Vagina (tissue), 2 donors: ENCODE data around the gene NEU2. TPM values are rescaled to one million over a fixed set of nuclear protein-coding genes. Genes with fewer than 3 reads are reported as not detected.

Source experiments
- DNase-seq, 2 donors: peaks; one replicate each; pipeline ENCODE4 v3.0.0-alpha.2; 2017; ENCODE audit errors: extremely low spot score in 2 of 2
- H3K27ac ChIP-seq: fragments of 200-600 bp; sonication (generic); one replicate; pipeline ENCODE4 v1.5.1; 2019
- H3K27me3 ChIP-seq: fragments of 200-600 bp; sonication (generic); one replicate; pipeline ENCODE4 v1.5.1; 2019
- H3K36me3 ChIP-seq, 2 donors: fragments of 200-600 bp; sonication (generic); one replicate each; pipeline ENCODE4 v1.5.1; 2017 to 2019
- H3K4me1 ChIP-seq: fragments of 200-600 bp; sonication (generic); one replicate; pipeline ENCODE4 v1.5.1; 2019
- H3K4me3 ChIP-seq, 2 donors: fragments of 200-600 bp; sonication (generic); 1 replicate in 1 of 2; 2 replicates in 1 of 2; pipeline ENCODE4 v1.5.1; 2016 to 2019
- H3K9me3 ChIP-seq: fragments of 200-600 bp; sonication (generic); one replicate; pipeline ENCODE4 v1.5.1; 2019
- CTCF ChIP-seq, 3 experiments: fragments of 450-650 bp in 2 of 3; fragments of 200-600 bp in 1 of 3; sonication (generic) in 1 of 3; IDR thresholded peaks; one replicate each; pipeline ENCODE4 v1.5.1; 2017 to 2019; ENCODE audit warnings: antibody characterized with exemption in 3 of 3, mild to moderate bottlenecking in 2 of 3, moderate library complexity in 2 of 3
- POLR2A ChIP-seq, 2 donors: fragments of 450-650 bp; IDR thresholded peaks; one replicate each; pipeline ENCODE4 v1.6.1; 2017; ENCODE audit warnings: antibody characterized with exemption in 2 of 2, mild to moderate bottlenecking in 2 of 2, moderate library complexity in 2 of 2
- POLR2AphosphoS5 ChIP-seq, 2 donors: sonication (generic); formaldehyde crosslinking; IDR thresholded peaks; one replicate each; pipeline ENCODE4 v1.9.0; 2017; ENCODE audit warnings: antibody characterized with exemption in 2 of 2, mild to moderate bottlenecking in 2 of 2, low read depth in 1 of 2; ENCODE audit not compliant: insufficient read depth in 1 of 2
- intact Hi-C: fragments of 100-400 bp; cut with DNase I; formaldehyde crosslinking; loops from one replicate; pipeline ENCODE4 v1.15.1; 2023
- total RNA-seq: library from RNA; depleted of rRNA; stranded (reverse); fragments of >200 nt; gene quantifications from one replicate; pipeline ENCODE4 v1.2.3, GENCODE V29; 2016

Gene NEU2
- total RNA-seq, 1 donor from 2014 or later: not detected

DNA sequence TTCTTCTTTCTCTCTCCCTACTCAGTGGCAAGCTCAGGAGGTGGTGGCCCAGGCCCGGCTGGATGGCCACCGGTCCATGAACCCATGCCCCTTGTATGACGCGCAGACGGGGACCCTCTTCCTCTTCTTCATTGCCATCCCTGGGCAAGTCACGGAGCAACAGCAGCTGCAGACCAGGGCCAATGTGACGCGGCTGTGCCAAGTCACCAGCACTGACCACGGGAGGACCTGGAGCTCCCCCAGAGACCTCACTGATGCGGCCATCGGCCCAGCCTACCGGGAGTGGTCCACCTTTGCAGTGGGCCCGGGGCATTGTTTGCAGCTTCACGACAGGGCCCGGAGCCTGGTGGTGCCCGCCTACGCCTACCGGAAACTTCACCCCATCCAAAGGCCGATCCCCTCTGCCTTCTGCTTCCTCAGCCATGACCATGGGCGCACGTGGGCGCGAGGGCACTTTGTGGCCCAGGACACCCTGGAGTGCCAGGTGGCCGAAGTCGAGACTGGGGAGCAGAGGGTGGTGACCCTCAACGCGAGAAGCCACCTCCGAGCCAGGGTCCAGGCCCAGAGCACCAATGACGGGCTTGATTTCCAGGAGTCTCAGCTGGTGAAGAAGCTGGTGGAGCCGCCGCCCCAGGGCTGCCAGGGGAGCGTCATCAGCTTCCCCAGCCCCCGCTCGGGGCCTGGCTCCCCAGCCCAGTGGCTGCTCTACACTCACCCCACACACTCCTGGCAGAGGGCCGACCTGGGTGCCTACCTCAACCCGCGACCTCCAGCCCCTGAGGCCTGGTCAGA lies 1.8 kb downstream of the NEU2 start:
- no peak for DNase-seq
- H3K27ac ChIP-seq: no peak overlapping the region
- intact Hi-C loops: no loop called here
- H3K4me3 ChIP-seq: no peak overlapping the region
- TF ChIP-seq POLR2A (IDR thresholded peaks at IDR 0.05) (no peak), POLR2AphosphoS5 (IDR thresholded peaks at IDR 0.05; ENCODE audit: insufficient read depth in 1 of 2, low read depth in 1 of 2) (no peak), CTCF (IDR thresholded peaks at IDR 0.05) (no peak)
- H3K36me3 ChIP-seq: no peaks in the 10 kb centered on the region
- H3K4me1 ChIP-seq: no peaks in the 10 kb centered on the region
- no peaks in the 10 kb centered on the region for H3K9me3 ChIP-seq
- no peaks in the 10 kb centered on the region for H3K27me3 ChIP-seq

DNA sequence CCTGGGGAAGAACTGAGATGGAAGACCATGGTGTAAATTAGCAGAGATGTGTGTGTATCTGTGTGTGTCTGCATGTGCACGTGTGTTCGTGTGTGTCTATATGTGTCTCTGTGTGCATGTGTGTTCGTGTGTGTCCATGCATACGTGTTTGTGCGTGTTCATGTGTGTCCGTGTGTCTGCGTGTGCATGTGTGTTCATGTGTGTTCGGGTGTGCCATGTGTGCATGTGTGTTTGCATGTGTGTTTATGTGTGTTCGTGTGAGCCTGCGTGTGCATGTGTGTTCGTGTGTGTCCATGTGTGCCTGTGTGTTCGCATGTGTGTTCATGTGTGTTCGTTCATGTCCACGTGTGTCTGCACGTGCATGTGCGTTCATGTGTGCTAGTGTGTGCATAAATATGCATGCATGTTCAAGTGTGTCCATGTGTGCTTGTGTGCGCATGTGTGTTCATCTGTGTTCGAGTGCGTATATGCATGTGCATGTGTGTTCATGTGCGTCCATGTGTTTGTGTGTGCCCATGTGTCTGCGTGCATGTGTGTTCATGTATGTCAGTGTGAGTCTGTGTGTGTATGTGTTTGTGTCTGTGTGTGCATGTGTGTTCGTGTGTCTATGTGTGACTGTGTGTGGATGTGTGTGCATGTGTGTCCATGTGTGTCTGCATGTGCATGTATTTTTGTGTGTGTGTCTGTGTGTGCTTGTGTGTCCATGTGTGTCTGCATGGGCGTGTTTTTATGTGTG lies 3.1 kb downstream of the NEU2 start:
- no peaks in the 10 kb centered on the region for H3K9me3 ChIP-seq
- no peak overlapping the region for H3K4me3 ChIP-seq
- H3K27me3 ChIP-seq: no peaks in the 10 kb centered on the region
- no peak overlapping the region for H3K27ac ChIP-seq
- no peaks in the 10 kb centered on the region for H3K36me3 ChIP-seq
- no peaks in the 10 kb centered on the region for H3K4me1 ChIP-seq
- DNase-seq: no peak
- intact Hi-C loops: no loop called here
- no peak for TF ChIP-seq POLR2AphosphoS5 (IDR thresholded peaks at IDR 0.05; ENCODE audit: insufficient read depth in 1 of 2, low read depth in 1 of 2)
- TF ChIP-seq POLR2A (IDR thresholded peaks at IDR 0.05): no peak
- no peak for TF ChIP-seq CTCF (IDR thresholded peaks at IDR 0.05)

DNA sequence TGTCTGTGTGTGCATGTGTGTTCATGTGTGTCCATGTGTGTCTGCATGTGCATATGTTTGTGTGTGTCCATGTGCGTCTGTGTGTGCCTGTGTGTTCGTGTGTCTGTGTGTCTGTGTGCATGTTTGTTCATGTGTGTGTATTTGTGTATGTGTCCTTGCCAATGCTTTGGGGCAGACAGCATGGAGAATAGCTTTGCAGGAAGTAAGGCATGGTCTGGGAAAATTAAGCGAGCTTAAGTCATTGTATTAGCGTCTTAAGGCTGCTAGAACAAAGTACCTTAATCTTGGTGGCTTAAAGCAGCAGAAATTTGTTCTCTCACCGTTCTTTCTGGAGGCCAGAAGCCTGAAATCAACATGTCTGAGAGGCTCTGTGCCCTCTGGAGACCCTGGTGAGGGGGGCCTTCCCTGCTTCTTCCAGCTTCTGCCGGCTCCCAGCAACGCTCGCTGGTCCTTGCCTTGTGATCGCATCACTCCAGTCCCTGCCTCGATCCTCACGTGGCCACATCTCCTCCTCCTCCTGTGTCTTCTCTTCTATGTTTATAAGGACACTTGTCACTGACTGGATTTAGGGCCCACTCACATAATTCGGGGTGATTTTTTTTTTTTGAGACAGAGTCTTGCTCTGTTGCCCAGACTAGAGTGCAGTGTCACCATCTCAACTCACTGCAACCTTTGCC lies 3.8 kb downstream of the NEU2 start:
- H3K27ac ChIP-seq: no peak overlapping the region
- no peak overlapping the region for H3K4me3 ChIP-seq
- no peaks in the 10 kb centered on the region for H3K27me3 ChIP-seq
- no peak for TF ChIP-seq POLR2AphosphoS5 (IDR thresholded peaks at IDR 0.05; ENCODE audit: insufficient read depth in 1 of 2, low read depth in 1 of 2)
- no peak for TF ChIP-seq CTCF (IDR thresholded peaks at IDR 0.05)
- no peak for TF ChIP-seq POLR2A (IDR thresholded peaks at IDR 0.05)
- no peaks in the 10 kb centered on the region for H3K4me1 ChIP-seq
- no peaks in the 10 kb centered on the region for H3K36me3 ChIP-seq
- intact Hi-C loops: no loop called here
- no peaks in the 10 kb centered on the region for H3K9me3 ChIP-seq
- DNase-seq: no peak

- Histone ChIP-seq H3K36me3 (no peaks in the 10 kb centered on the region), H3K27ac (no peak overlapping the region), H3K4me1 (no peaks in the 10 kb centered on the region), H3K4me3 (no peak overlapping the region), H3K27me3 (no peaks in the 10 kb centered on the region), H3K9me3 (no peaks in the 10 kb centered on the region)
- DNase-seq: no peak
- TF ChIP-seq CTCF (IDR thresholded peaks at IDR 0.05): no peak
- no peak for TF ChIP-seq POLR2A (IDR thresholded peaks at IDR 0.05)
- TF ChIP-seq POLR2AphosphoS5 (IDR thresholded peaks at IDR 0.05; ENCODE audit: insufficient read depth in 1 of 2, low read depth in 1 of 2): no peak
- intact Hi-C loops: no loop called here
These were observed 4.6 kb downstream of the NEU2 start for GRCh38 chr2:233037078-233037477.
